ENCODE measurements around the gene TIMM23.

GRCh38 chr10:46005383-46005782 is 33.1 kb downstream of the TIMM23 start:
- TF ChIP-seq, protein P1, sequence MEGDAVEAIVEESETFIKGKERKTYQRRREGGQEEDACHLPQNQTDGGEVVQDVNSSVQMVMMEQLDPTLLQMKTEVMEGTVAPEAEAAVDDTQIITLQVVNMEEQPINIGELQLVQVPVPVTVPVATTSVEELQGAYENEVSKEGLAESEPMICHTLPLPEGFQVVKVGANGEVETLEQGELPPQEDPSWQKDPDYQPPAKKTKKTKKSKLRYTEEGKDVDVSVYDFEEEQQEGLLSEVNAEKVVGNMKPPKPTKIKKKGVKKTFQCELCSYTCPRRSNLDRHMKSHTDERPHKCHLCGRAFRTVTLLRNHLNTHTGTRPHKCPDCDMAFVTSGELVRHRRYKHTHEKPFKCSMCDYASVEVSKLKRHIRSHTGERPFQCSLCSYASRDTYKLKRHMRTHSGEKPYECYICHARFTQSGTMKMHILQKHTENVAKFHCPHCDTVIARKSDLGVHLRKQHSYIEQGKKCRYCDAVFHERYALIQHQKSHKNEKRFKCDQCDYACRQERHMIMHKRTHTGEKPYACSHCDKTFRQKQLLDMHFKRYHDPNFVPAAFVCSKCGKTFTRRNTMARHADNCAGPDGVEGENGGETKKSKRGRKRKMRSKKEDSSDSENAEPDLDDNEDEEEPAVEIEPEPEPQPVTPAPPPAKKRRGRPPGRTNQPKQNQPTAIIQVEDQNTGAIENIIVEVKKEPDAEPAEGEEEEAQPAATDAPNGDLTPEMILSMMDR (IDR thresholded peaks at IDR 0.05), result no peak
- no peak for TF ChIP-seq POLR2A (IDR thresholded peaks at IDR 0.05)
